K562 (cell line): ENCODE measurements around the gene TRAPPC12. TPM values are rescaled to one million over a fixed set of nuclear protein-coding genes. Genes with fewer than 3 reads are reported as not detected.

Experiments used
- ATAC-seq: fragments of 200-7000 bp; cut with Tn5 transposase; 3 replicates; pipeline ENCODE4 v1.9.1; 2020; ENCODE audit warnings: moderate library complexity
- BruUV-seq: library from RNA; stranded (reverse); fragments of 400-500 nt; replicated peaks from 2 replicates; lab custom pipeline; 2021; lab: Mats Ljungman, UMichigan
- CTCF ChIA-PET: fragments of 300-600 bp; formaldehyde crosslinking; extraction: SDS; loops from one replicate; lab custom pipeline; 2021; ENCODE audit warnings: low intra/inter-chr PET ratio; lab: Yijun Ruan, JAX
- POLR2A ChIA-PET: fragments of 300-600, 350-650 bp; sonication (Branson Sonifier 250); formaldehyde crosslinking; extraction: SDS; loops from one replicate; lab custom pipeline; 2021; ENCODE audit warnings: antibody characterized with exemption, inconsistent platforms; lab: Yijun Ruan, JAX
- DNase-seq, 4 experiments: peaks; one replicate each; pipeline versions ENCODE4 v3.0.0 to v3.0.0-alpha.2; 2011 to 2018; ENCODE audit warnings: low spot score in 3 of 4, mixed read lengths in 3 of 4; ENCODE audit errors: extremely low read depth in 1 of 4
- FAIRE-seq: peaks from 2 replicates; lab custom pipeline; 2011; peaks lifted over from hg19 to GRCh38; lab: Jason Lieb, UNC
- H2AFZ ChIP-seq: 2 replicates; pipeline ENCODE4 v1.6.0; 2011; ENCODE audit warnings: low read depth, low read length, control low read depth, inconsistent platforms
- H3K27ac ChIP-seq: fragments of 200-600 bp; 3 replicates; pipeline ENCODE4 v1.8.0; 2011; ENCODE audit warnings: low read depth, mild to moderate bottlenecking, control low read depth, inconsistent platforms, low read length, moderate library complexity, mixed read lengths; ENCODE audit errors: extremely low read depth
- H3K27me3 ChIP-seq, 2 experiments: fragments of 300-600 bp in 1 of 2; 2 replicates in 1 of 2; 3 replicates in 1 of 2; pipeline versions ENCODE4 v1.6.0 to v1.8.0; 2011; ENCODE audit warnings: inconsistent platforms in 2 of 2, low read length in 2 of 2, mild to moderate bottlenecking in 1 of 2, mixed read lengths in 1 of 2, moderate library complexity in 1 of 2; ENCODE audit not compliant: control insufficient read depth in 2 of 2, insufficient read depth in 2 of 2
- H3K36me3 ChIP-seq: fragments of 300-600 bp; 3 replicates; pipeline ENCODE4 v1.8.0; 2011; ENCODE audit warnings: mild to moderate bottlenecking, low read length, inconsistent platforms; ENCODE audit not compliant: control insufficient read depth, insufficient read depth
- H3K4me1 ChIP-seq, 2 experiments: fragments of 200-600 bp in 1 of 2; replicated peaks in 1 of 2; 2 replicates in 1 of 2; 3 replicates in 1 of 2; pipeline versions ENCODE4 v1.5.1 to v1.8.0; 2011; ENCODE audit warnings: inconsistent platforms in 2 of 2, low read length in 2 of 2, mild to moderate bottlenecking in 1 of 2, mixed read lengths in 1 of 2, moderate library complexity in 1 of 2; ENCODE audit not compliant: control insufficient read depth in 2 of 2, insufficient read depth in 2 of 2
- H3K4me2 ChIP-seq: 2 replicates; pipeline ENCODE4 v1.6.1; 2011; ENCODE audit warnings: low read length, control low read depth, inconsistent platforms, mixed read lengths; ENCODE audit not compliant: insufficient read depth
- H3K4me3 ChIP-seq: fragments of 200-600 bp; sonication (generic), shearing (Covaris generic); 2 replicates; pipeline ENCODE4 v1.5.1; 2016; ENCODE audit warnings: control low read depth, inconsistent platforms
- H3K79me2 ChIP-seq: fragments of 200-600 bp; 3 replicates; pipeline ENCODE4 v1.8.0; 2011; ENCODE audit warnings: low read length, inconsistent platforms; ENCODE audit not compliant: control insufficient read depth, insufficient read depth
- H3K9ac ChIP-seq, 2 experiments: 2 replicates each; pipeline versions ENCODE4 v1.6.0 to v1.6.1; 2011; ENCODE audit warnings: low read depth in 2 of 2, low read length in 2 of 2, control low read depth in 1 of 2, inconsistent platforms in 1 of 2, mild to moderate bottlenecking in 1 of 2, mixed read lengths in 1 of 2; ENCODE audit not compliant: insufficient read depth in 1 of 2
- H3K9me1 ChIP-seq: one replicate; pipeline ENCODE4 v1.6.0; 2011; ENCODE audit warnings: inconsistent platforms, mild to moderate bottlenecking, low read length, moderate library complexity; ENCODE audit not compliant: control insufficient read depth, insufficient read depth
- H3K9me3 ChIP-seq: replicated peaks from 2 replicates; pipeline ENCODE4 v1.5.1; 2011; ENCODE audit warnings: low read depth, low read length, inconsistent platforms; ENCODE audit not compliant: control insufficient read depth, insufficient read depth
- H4K20me1 ChIP-seq: replicated peaks from 2 replicates; pipeline ENCODE4 v1.6.1; 2011; ENCODE audit warnings: low read length, inconsistent platforms, mixed read lengths; ENCODE audit not compliant: control insufficient read depth, insufficient read depth
- BACH1 ChIP-seq: fragments of 200-800 bp; sonication (Bioruptor generic); IDR thresholded peaks from 2 replicates; pipeline ENCODE4 v1.6.1; 2016; ENCODE audit warnings: missing genetic modification characterization, missing compliant biosample characterization
- HDAC3 ChIP-seq: fragments of 450-650 bp; IDR thresholded peaks from 2 replicates; pipeline ENCODE4 v1.6.1; 2018; ENCODE audit warnings: borderline replicate concordance, mild to moderate bottlenecking, moderate library complexity; ENCODE audit not compliant: partially characterized antibody
- HOMEZ ChIP-seq: fragments of 250-450 bp; sonication (Bioruptor Pico); IDR thresholded peaks from 2 replicates; pipeline ENCODE4 v1.4.0; 2020; ENCODE audit warnings: mild to moderate bottlenecking, moderate library complexity
- HOXB6 ChIP-seq: fragments of 250-450 bp; sonication (Bioruptor Pico); IDR thresholded peaks from 2 replicates; pipeline ENCODE4 v1.5.1; 2022; ENCODE audit warnings: mild to moderate bottlenecking, borderline replicate concordance
- NUFIP1 ChIP-seq: fragments of 450-650 bp; IDR thresholded peaks from 2 replicates; pipeline ENCODE4 v1.6.1; 2018; ENCODE audit not compliant: partially characterized antibody
- PHF8 ChIP-seq: fragments of 200-600 bp; sonication (generic); IDR thresholded peaks from 2 replicates; pipeline ENCODE4 v1.6.1; 2012; ENCODE audit warnings: mixed run types, mild to moderate bottlenecking, inconsistent platforms, low read length, moderate library complexity, borderline replicate concordance
- PHTF2 ChIP-seq: fragments of 250-450 bp; sonication (Bioruptor Pico); IDR thresholded peaks from 2 replicates; pipeline ENCODE4 v1.5.0; 2021; ENCODE audit warnings: mild to moderate bottlenecking
- TFAP4 ChIP-seq: sonication (generic); formaldehyde crosslinking; IDR thresholded peaks from 2 replicates; pipeline ENCODE4 v1.8.0; 2022; ENCODE audit warnings: missing genetic modification reagents, mild to moderate bottlenecking, moderate library complexity, borderline replicate concordance
- WGBS: fragments of 100-300 bp; shearing (Covaris generic); methylation state at CpG from one replicate; pipeline ENCODE4 v1.1.6; 2016; ENCODE audit warnings: low coverage, mixed read lengths; ENCODE audit not compliant: insufficient coverage; ENCODE audit errors: missing lambda C conversion rate; 5-methylcytosine and 5-hydroxymethylcytosine counted together
- in situ Hi-C: fragments of 300-500 bp; cut with MboI; formaldehyde crosslinking; loops from 4 replicates; pipeline ENCODE4 v1.15.0; 2018; ENCODE audit warnings: inconsistent platforms, mixed read lengths
- intact Hi-C: fragments of 100-400 bp; cut with micrococcal nuclease; formaldehyde crosslinking; loops from 2 replicates; pipeline ENCODE4 v1.14.2; 2022
- polyA plus RNA-seq, 8 experiments: library from polyadenylated mRNA; depleted of rRNA in 4 of 8; stranded (reverse) in 5 of 8; unstranded in 3 of 8; fragments of >200 nt; fragmentation: Nextera tagmentation in 2 of 8; fragmentation: Illumina TruSeq in 1 of 8; extraction: Ambion mirVana in 2 of 8; extraction: Trizol in 1 of 8; gene quantifications; 2 replicates each; pipeline versions ENCODE4 v1.2.1 to v1.2.3, GENCODE V29; 2011 to 2014; ENCODE audit warnings: inconsistent platforms in 1 of 8, missing spikeins in 1 of 8
- total RNA-seq, 7 experiments: library from RNA; depleted of rRNA in 6 of 7; stranded (reverse); fragments of >200 nt in 6 of 7; fragmentation: Illumina TruSeq in 2 of 7; extraction: Trizol in 2 of 7; gene quantifications; 2 replicates each; pipeline versions ENCODE4 v1.2.1 to v1.2.3, GENCODE V29; 2011 to 2021; ENCODE audit warnings: low replicate concordance in 1 of 7
- TF ChIP-seq, protein P1 (sequence below): fragments of 250-450 bp; sonication (Bioruptor Pico); IDR thresholded peaks from 2 replicates; pipeline ENCODE4 v1.5.0; 2020; ENCODE audit warnings: mild to moderate bottlenecking

Gene TRAPPC12
- total and polyA plus RNA-seq, 9 of the 15 experiments (the other 6 are each of a cell fraction or from before 2014, with no cell fraction given) = 8.0 to 75.2 (median 39.1) TPM

- no peak overlapping the region for H2AFZ ChIP-seq
- WGBS = 94% methylated on average over 20 of the region's 22 CpGs
- peaks cover 51% of the 10 kb centered on the region; the same call in 2 of the 3 replicates for H3K36me3 ChIP-seq
- no peak for TF ChIP-seq NUFIP1
- TF ChIP-seq, protein P1, sequence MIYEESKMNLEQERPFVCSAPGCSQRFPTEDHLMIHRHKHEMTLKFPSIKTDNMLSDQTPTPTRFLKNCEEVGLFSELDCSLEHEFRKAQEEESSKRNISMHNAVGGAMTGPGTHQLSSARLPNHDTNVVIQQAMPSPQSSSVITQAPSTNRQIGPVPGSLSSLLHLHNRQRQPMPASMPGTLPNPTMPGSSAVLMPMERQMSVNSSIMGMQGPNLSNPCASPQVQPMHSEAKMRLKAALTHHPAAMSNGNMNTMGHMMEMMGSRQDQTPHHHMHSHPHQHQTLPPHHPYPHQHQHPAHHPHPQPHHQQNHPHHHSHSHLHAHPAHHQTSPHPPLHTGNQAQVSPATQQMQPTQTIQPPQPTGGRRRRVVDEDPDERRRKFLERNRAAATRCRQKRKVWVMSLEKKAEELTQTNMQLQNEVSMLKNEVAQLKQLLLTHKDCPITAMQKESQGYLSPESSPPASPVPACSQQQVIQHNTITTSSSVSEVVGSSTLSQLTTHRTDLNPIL (CRISPR knock-in tag) = no peak
- TF ChIP-seq BACH1 (tag) = no peak
- no peak for TF ChIP-seq HDAC3
- TF ChIP-seq TFAP4 = no peak
- TF ChIP-seq HOMEZ (CRISPR knock-in tag) = no peak
- TF ChIP-seq PHF8 = no peak
- no peak for TF ChIP-seq HOXB6 (CRISPR knock-in tag)
- no peak for TF ChIP-seq PHTF2 (CRISPR knock-in tag)
- ATAC-seq = no peak
- H3K27me3 ChIP-seq = no peaks in the 10 kb centered on the region
- DNase-seq = no peak
- ChIA-PET POLR2A (no interaction called here), CTCF (no interaction called here)
- H3K4me2 ChIP-seq = no peak overlapping the region
- H3K9ac ChIP-seq = no peak overlapping the region
- no TSS peak for BruUV-seq
- no peak for FAIRE-seq
- in situ Hi-C loops = no loop called here
- H3K79me2 ChIP-seq = no peaks in the 10 kb centered on the region
- intact Hi-C loops = no loop called here
- peaks cover 3% of the 10 kb centered on the region; the same call in 1 of the 2 replicates for H4K20me1 ChIP-seq
- no peaks in the 10 kb centered on the region for H3K9me3 ChIP-seq
- peaks cover 5% of the 10 kb centered on the region for H3K9me1 ChIP-seq
- H3K4me3 ChIP-seq = no peak overlapping the region
- H3K4me1 ChIP-seq = peaks cover 8 to 22% of the 10 kb centered on the region in 2 experiments; a peak in 4 of 5 replicates
- H3K27ac ChIP-seq = no peak overlapping the region
Measured at GRCh38 chr2:3454802-3455201, 75.3 kb downstream of the TRAPPC12 start.
